Fibroblast of villous mesenchyme (primary cell): ENCODE measurements around the gene CAST. TPM values are rescaled to one million over a fixed set of nuclear protein-coding genes. Genes with fewer than 3 reads are reported as not detected.
A peak's percentile ranks its signal among the peaks of the same experiment; 100 is the strongest.

ENCODE experiments used
- DNase-seq: peaks from one replicate; pipeline ENCODE4 v3.0.0-alpha.2; 2010; ENCODE audit warnings: low read depth
- H3K4me3 ChIP-seq: 2 replicates; pipeline ENCODE4 v1.5.1; 2011; ENCODE audit warnings: low read depth, mild to moderate bottlenecking, low read length
- total RNA-seq: library from RNA; depleted of rRNA; stranded (reverse); fragments of >200 nt; gene quantifications from 2 replicates; pipeline ENCODE4 v1.2.3, GENCODE V29; 2012
- TF ChIP-seq, protein P1 (sequence below): IDR thresholded peaks from 2 replicates; pipeline ENCODE4 v1.5.1; 2012; ENCODE audit warnings: low read depth, mild to moderate bottlenecking, low read length; ENCODE audit not compliant: insufficient read depth

CAST gene
- total RNA-seq, 1 donor, result 200 TPM

DNA sequence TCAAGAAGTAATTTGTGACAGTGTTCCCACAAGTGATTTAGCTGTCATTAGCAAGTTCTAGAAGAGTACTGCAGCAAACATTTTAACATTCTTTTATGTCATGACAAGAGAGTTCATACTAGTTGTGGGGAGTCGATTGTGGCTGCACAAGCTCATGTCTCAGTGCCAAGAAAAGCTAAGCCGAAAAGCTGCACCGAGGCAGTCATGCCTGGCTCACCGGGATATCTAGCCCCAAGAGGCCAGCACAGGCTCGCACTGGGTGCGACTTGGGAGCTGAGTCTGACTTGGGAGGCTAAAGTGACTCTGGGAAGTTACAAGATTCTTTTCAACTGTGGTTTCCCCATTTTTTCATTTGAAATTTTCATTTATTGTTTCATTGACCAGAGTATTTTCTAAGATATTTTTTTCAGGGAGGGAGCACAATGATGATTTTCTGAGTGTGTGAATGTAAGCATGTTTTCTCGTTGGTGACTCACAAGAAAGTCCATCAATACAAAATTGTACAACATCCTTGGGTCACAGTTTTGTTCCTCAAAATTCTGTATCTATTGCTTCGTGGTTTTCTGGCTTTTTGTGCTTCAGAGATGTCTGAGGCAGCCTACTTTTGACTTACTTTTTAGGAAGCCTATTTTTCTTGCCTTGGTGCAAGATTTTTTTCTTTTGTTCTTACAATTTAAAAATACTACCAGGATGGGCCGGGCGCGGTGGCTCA, 18.7 kb downstream of the CAST start:
- no peak for DNase-seq
- no peak overlapping the region for H3K4me3 ChIP-seq
- TF ChIP-seq, protein P1, sequence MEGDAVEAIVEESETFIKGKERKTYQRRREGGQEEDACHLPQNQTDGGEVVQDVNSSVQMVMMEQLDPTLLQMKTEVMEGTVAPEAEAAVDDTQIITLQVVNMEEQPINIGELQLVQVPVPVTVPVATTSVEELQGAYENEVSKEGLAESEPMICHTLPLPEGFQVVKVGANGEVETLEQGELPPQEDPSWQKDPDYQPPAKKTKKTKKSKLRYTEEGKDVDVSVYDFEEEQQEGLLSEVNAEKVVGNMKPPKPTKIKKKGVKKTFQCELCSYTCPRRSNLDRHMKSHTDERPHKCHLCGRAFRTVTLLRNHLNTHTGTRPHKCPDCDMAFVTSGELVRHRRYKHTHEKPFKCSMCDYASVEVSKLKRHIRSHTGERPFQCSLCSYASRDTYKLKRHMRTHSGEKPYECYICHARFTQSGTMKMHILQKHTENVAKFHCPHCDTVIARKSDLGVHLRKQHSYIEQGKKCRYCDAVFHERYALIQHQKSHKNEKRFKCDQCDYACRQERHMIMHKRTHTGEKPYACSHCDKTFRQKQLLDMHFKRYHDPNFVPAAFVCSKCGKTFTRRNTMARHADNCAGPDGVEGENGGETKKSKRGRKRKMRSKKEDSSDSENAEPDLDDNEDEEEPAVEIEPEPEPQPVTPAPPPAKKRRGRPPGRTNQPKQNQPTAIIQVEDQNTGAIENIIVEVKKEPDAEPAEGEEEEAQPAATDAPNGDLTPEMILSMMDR, result no peak

DNA sequence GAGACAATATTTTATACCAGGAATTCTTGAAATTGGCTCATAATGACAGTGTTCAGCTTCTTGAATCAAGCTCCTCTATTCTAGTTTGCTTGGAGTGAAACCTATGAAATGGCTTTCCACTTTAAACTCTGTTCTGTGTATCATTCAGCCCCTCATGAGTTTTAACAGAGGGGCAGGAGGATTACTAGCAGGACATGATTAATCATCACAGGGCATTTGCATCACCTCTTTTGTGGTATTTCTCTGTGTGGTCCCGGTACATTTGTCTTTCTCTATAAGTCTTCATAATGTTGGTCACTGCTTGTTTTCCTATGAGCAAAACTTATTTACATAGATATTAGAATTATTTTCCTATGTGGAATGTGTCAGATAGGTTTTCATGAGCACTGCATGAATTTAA, 21.2 kb downstream of the CAST start:
- TF ChIP-seq, protein P1, result no peak
- peak; percentile 12 for DNase-seq
- no peak overlapping the region for H3K4me3 ChIP-seq

DNA sequence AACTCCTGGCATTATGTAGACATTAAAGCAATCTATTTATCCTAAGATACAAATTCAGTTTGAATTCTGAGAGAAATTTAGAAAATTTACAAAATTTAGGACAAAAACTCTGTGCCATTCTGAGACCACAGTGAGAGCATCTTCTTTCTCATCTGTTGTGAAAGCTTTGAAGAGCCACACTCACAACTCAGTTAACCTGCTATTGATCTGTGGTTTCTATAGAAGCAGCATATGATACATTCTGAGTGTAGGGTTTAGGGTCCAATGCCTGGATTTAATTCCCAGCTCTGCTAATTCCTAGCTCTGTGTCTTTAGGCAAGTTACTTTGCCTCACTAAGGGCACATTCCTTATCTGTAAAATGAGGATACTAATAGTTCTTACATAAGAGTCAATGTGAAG, 21.6 kb downstream of the CAST start:
- TF ChIP-seq, protein P1, result no peak
- no peak for DNase-seq
- H3K4me3 ChIP-seq, result no peak overlapping the region

DNA sequence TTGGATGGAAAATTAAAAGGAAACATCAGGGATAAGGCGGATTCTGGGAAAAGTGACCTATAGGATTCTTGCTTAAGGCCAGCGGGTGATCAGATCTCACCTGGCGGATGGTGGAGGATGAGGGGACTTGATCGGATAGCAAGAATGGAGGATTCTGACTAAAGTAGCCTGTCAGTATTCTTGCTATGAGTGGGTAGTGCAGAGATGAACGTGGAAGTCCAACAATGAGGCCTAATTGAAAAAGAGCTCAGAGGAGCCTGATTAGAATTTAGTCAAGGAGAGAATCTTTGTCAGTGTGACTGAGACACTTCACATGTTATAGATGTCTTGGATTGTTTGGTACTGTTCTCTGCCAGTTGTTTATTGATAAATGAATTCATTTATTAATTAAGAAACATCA, 24.9 kb downstream of the CAST start:
- TF ChIP-seq, protein P1, result no peak
- no peak overlapping the region for H3K4me3 ChIP-seq
- DNase-seq, result no peak

DNA sequence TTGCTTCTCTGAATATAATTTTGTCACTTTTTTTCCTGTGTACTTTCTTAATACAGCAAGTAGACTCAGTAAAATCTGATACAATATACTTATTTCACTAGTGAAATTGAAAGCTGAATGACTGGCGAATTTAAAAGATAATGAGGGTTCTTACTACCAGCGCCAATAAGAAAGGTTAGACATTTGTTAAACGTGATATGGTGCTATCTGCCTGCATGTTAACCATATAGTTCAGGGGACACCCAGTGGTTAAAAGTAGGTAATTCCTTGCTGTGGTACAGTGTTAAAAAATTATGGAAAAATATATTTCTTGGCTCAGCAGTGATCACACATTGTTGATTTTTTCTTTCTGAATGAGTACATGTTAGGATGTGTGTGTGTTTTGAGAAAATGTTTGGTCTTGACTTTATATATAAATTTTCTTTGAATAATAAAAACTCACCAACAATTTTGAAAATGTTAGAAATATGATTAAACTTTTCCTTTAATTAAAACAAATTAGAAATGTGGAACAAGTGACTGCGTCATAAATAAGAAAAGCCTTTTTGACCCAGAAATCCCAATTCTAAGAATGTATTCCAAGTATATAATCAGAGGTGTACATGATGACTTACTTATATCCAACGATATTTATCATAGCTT, 25.8 kb downstream of the CAST start:
- TF ChIP-seq, protein P1, result peak; percentile 72
- peak; percentile 78 for DNase-seq
- no peak overlapping the region for H3K4me3 ChIP-seq

DNA sequence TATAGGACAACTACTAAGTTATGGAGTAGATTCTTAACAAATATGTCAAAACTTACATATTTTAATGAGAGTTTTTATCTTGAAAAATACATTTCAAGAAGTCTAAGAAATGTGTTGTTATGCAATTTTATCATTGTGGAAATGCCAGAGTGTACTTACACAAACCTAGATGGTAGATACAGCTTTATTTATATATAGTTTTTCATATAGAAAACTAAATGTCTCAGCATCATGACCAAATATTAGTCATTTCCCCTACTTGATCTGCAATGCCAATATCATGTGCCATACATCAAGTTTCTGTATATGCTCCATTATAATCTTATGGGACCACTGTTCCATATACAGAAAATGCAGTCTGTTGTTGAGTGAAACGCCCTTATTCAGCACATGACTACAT, 28.7 kb downstream of the CAST start:
- TF ChIP-seq, protein P1, result no peak
- DNase-seq, result no peak
- no peak overlapping the region for H3K4me3 ChIP-seq
